GM12865 (cell line): ENCODE data around the gene SPEG.
A peak's percentile ranks its signal among the peaks of the same experiment; 100 is the strongest.

Experiments used
- DNase-seq: peaks from one replicate; pipeline ENCODE4 v3.0.0; 2010; ENCODE audit warnings: low read depth
- H3K4me3 ChIP-seq: 2 replicates; pipeline ENCODE4 v1.5.1; 2011; ENCODE audit warnings: mild to moderate bottlenecking, low read depth, low read length, control low read depth
- TF ChIP-seq, protein P1 (sequence below): IDR thresholded peaks from 2 replicates; pipeline ENCODE4 v1.5.1; 2011; ENCODE audit warnings: low read length, control low read depth, low read depth, inconsistent platforms; ENCODE audit not compliant: insufficient read depth; ENCODE audit errors: missing control alignments

SPEG gene

DNA sequence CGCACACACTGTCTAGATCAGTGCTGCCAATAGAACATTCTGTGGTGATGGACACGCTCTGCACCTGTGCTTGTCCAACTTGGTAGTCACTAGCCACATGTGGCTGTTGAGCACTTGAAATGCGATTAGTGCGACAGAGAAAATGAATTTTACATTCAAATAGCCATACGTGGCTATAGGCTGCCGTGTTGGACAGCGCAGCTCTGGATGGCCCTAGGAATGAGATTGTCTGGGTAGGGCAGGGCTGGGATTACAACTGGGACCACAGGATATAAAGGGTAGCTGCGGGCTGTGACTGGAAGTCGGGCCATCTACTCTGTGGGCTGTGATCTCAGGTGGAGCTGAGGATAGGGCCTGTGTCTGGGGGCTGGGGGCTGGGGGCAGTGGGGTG, 84.9 kb downstream of the SPEG start:
- no peak for DNase-seq
- no peak overlapping the region for H3K4me3 ChIP-seq
- TF ChIP-seq, protein P1, sequence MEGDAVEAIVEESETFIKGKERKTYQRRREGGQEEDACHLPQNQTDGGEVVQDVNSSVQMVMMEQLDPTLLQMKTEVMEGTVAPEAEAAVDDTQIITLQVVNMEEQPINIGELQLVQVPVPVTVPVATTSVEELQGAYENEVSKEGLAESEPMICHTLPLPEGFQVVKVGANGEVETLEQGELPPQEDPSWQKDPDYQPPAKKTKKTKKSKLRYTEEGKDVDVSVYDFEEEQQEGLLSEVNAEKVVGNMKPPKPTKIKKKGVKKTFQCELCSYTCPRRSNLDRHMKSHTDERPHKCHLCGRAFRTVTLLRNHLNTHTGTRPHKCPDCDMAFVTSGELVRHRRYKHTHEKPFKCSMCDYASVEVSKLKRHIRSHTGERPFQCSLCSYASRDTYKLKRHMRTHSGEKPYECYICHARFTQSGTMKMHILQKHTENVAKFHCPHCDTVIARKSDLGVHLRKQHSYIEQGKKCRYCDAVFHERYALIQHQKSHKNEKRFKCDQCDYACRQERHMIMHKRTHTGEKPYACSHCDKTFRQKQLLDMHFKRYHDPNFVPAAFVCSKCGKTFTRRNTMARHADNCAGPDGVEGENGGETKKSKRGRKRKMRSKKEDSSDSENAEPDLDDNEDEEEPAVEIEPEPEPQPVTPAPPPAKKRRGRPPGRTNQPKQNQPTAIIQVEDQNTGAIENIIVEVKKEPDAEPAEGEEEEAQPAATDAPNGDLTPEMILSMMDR = no peak

DNA sequence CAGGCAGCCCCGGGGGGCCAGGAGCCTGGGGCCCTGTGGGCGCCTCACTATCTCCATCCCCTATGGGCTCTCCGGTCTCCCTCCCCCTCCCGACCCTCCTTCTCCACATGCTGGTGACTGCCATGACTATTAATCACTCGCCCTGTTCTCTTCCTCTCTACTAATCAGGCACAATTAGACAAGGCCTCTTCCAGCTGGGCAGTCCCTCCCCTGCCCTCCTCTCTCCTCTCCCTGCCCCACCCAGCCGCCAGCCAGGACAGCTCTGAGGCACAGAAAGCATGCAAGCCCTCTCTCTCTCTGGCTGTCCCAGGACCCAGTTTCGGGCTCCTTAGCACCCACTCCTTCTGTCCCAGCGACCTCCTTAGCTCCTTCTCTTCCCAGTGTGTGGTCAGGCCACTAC, 85.4 kb downstream of the SPEG start:
- TF ChIP-seq, protein P1 = no peak

DNA sequence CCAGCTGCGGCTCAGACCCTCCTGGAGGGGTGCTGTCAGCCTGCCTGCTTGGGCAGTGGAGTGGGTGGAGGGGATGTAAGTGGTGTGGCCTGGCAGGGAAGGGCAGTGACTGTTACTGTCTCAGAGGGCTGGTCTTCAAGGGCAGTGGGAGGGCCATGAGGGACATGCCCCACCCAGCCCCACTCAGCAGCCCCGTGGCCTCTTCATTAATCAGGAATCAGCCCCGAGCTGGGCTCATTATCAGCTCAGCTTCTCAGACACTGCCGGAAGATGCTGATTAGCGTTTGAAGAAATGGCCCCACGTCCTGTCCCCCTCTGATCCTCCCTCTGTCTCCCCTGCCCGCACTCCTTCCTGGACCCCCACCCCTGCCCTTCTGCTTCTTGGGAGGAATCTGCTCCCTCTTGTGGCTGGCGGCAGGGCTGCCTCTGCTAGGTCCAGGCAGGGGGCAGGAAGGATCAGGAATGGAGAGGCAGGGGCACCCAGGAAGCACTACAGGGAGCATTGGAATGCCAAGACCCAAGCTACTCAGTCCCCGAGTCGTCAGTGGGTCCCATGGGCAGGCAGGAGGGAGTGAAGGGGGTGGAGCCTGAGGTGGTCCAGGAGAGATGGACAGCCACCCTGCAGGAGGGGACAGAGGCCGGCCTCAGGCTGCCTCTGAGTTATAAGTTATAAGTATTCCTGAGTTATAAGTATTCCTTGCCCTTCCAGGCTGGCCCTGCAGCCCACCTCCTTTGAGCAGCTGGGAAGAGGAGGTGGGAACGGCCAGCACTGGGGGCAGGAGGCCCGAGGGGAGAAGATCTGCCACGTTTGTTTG, 86.6 kb downstream of the SPEG start:
- TF ChIP-seq, protein P1 = peak; percentile 8
- no peak for DNase-seq
- no peak overlapping the region for H3K4me3 ChIP-seq

More for the DNA sequence above, 85.4 kb downstream of the SPEG start:
- H3K4me3 ChIP-seq = no peak overlapping the region
- DNase-seq = no peak

DNA sequence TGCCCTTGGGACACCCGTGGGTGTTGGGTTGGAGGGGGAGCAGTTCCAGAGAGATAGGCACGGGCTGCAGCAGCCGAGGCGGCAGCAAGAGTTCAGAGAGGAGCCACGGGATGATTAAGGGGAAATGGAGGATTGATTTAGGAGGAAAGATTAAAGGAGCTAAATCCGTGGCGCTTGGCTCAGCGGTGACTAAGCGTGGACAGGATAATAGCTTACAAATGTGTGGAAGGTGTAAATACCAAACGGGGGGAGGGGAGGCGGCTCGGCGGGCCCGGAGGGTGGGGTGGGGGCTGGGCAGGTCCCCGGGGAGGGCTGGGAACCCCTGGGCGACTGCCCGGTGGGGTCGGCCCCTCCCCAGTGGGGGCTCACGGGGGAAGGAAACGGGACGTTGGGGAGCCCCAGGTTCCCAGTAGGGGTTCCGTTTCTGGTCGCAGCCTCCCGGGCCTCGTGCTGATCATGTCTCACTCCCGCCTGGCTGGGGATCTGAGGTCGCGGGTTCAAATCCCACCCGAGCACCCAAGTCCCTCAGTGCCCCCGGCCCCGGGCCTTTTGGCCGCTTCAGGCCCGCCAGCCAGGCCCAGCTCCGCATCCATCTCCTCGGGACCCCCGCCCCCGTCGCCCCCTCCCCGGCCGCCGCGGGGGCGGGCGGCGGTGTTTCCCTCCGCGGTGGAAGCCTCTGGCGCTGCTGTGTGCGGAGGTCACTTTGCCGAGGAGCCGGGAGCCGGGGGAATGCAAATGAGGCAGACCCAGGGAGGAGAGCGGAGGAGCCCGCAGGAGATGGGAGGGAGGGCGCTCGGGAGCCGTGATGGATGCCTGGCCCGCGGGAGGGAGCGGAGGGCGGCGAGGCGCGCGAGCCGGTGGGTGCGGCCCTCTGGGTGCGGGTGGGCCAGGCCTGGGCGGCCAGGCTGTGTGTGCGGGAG, 87.7 kb downstream of the SPEG start:
- no peak for DNase-seq
- TF ChIP-seq, protein P1 = no peak
- no peak overlapping the region for H3K4me3 ChIP-seq

DNA sequence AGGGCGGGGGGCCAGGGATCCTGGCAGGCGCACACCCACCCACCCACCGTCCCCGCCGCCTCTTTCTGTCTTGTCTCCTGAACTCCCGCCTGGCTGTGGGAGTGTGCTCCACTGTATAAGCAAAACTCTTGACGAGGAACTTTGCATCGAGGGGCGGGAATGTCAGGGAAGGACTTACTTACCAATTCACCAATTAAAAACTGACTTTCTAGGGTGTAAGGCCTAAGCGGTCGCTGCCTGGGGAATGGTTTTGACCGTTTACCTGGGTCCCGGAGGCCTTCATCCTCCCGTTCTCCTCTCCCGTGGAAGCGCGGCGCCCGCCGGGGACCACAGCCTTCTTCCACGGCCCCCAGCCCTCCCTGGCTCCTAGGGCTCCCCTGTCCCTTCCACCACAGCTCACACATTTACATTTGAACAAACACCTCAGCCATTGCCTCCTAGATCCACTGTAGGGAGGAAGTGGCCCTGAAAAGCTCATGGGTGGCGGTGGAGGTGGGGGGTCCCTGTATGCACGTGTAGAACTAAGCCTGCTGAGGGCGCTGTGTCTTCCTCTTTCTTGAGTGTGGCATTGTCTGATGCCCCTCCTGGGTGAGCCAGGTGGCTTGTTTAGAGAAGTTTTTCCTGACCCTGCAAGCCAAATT, 88.5 kb downstream of the SPEG start:
- no peak overlapping the region for H3K4me3 ChIP-seq
- TF ChIP-seq, protein P1 = no peak
- DNase-seq = no peak

DNA sequence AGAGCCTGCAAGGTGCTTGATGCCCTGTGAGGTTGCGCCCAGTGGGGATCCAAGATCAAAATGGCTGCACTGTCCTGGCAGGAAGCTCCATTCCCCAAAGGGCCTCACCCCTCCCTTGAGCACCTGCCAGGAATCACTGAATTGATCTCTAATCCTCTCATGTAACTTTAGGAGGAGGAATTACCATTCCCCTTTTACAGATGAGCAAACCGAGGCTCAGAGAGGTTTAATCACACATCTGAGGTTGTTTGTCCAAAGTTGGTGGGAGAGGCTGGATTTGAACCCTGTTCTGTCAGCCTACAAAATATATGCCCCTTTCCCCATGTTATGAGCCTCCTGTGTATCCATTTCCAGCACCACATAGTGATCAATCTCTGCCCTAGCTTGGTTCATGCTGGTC, 90.2 kb downstream of the SPEG start:
- no peak for DNase-seq
- TF ChIP-seq, protein P1 = no peak
- H3K4me3 ChIP-seq = no peak overlapping the region
